HG02642 (cell line): ENCODE measurements around the gene ATF5.
"Not testable (repeated sequence)": the region's sequence is repeated elsewhere in the genome, so short reads cannot be mapped to it uniquely, and the experiment has no call there.

ENCODE experiments used
- ATAC-seq: cut with Tn5 transposase; IDR thresholded peaks from one replicate; pipeline ENCODE4 v1.9.1; 2021; ENCODE audit warnings: mild to moderate bottlenecking; ENCODE audit not compliant: unreplicated experiment, poor library complexity

ATF5 gene

GRCh38 chr19:49968279-49968922 is 39.4 kb downstream of the ATF5 start:
- no peak for ATAC-seq

GRCh38 chr19:49969355-49969754 is 40.4 kb downstream of the ATF5 start:
- ATAC-seq: not testable (repeated sequence)

GRCh38 chr19:49971991-49972411 is 43.0 kb downstream of the ATF5 start:
- no peak for ATAC-seq

DNA sequence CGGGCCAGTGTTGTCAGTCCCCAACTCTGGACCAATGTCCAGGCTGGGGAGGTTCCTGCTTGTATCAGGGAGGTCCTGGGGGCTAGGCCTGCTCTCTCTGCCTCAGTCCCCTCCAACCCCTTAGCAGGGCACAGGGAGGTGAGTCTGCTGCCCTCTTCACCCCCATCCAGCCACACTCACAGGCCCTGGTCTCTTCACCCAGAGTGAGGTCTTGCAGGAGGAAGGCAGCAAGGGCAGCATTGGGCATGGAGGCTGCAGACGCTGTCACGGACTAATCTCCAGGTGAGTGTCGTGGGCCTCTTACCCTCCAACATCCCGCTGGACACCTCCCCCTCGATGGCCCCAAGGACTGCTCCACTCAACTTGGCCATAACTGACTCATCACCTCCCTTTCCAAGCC is 43.8 kb downstream of the ATF5 start:
- no peak for ATAC-seq

DNA sequence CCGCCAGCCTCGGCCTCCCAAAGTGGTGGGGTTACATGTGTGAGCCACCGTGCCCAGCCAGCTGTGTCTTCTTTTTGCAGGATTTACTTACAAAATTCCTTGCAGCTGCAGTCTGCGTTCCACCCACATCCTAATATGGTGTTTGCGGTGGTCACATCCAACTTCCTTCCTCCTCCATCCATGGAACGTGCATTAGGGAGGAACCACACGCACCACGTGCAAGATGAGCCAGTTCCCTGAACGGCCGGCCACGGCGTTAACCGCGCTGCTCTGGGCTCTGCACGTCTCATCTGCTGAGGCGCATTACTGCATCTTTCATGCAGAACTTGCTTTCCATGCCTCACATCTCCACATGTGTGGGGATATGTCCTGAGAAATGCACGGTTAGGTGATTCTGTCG is 45.0 kb downstream of the ATF5 start:
- no peak for ATAC-seq

GRCh38 chr19:49975051-49975450 is 46.0 kb downstream of the ATF5 start:
- ATAC-seq: no peak

GRCh38 chr19:49976496-49976895 is 47.5 kb downstream of the ATF5 start:
- no peak for ATAC-seq

- no peak for ATAC-seq
Observed at GRCh38 chr19:49977076-49977475, 48.1 kb downstream of the ATF5 start.

DNA sequence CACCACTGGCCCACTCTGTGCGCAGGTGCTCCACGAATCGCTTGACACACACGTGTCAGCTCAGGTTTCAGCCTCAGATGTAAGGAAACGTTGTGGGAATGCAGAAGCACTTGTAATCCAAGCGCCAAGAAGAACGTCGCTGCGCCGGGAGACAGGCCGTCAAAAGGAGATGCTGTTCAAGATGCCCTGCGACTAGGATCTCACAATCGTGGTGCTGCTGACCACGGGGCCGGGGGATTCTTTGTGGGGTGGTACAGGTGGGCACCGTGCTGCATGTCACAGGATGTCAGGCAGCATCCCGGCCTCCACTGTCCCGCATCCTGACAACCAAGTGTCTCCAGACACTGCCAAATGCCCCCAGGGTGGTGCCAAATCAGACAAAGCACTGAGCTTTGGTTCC is 48.9 kb downstream of the ATF5 start:
- no peak for ATAC-seq

- no peak for ATAC-seq
Observed at GRCh38 chr19:49978324-49978723, 49.3 kb downstream of the ATF5 start.

DNA sequence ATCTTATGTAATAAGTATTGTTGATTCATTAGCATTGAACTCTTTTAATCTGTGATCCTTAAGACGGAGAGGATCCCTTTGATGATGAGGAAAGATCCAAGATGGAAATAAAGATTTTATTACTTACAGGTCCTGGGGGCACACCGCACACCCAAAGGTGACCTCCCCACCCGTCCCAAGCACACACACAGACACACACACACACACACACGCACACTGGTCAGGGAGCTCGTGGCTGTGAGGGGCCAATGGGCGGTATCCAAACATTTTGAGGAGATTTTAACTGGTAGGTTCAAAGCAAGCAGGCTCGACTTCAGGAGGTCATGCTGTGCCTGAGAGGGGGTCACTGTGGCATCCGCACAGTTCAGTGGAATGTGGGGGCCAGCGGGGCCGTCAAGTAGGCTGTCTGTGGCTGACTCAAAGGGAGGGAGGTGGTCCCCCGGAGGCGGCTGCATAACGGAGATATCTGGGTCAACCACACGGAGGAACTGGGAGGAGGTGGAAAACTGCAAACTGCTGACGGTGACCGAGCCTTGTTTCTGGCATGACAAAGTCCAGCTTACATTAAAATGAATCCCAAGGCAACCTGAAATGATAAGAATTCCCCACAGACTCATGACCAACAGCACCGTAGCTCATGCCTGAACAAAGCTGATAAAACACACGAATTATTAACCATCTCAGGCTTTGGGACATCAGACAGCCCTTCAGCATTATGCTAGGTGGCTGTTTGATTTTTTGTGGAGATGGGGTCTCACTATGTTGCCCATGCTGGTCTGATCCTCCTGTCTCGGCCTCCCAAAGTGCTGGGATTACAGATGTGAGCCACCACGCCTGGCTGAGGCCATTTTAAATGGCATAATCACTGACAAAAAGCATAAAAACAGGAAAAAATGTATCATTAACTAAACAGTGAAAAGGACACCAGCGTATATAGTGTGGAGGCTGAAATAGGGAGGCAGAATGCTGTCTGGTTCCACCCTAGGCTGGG is 52.9 kb downstream of the ATF5 start:
- ATAC-seq: no peak
